ENCODE results near the gene CACNB2.

- TF ChIP-seq FOXA1 (IDR thresholded peaks at IDR 0.05) (no peak), ARNT (IDR thresholded peaks at IDR 0.05) (no peak), SUZ12 (IDR thresholded peaks at IDR 0.05) (no peak), HDGF (IDR thresholded peaks at IDR 0.05; ENCODE audit: borderline replicate concordance) (no peak), SP1 (IDR thresholded peaks at IDR 0.05) (no peak), NFRKB (IDR thresholded peaks at IDR 0.05) (no peak), PKNOX1 (IDR thresholded peaks at IDR 0.05) (no peak)
Observed at GRCh38 chr10:18254692-18255091, 114.5 kb downstream of the CACNB2 start.
